SK-N-MC (cell line): Measurements from ENCODE around the gene MFSD8.
"Not testable (repeated sequence)": the region's sequence is repeated elsewhere in the genome, so short reads cannot be mapped to it uniquely, and the experiment has no call there.

Experiments used
- EZH2 ChIP-seq: fragments of 200-600 bp; sonication (generic); IDR thresholded peaks from one replicate; pipeline ENCODE4 v1.6.1; 2017; ENCODE audit warnings: antibody characterized with exemption
- POLR2AphosphoS5 ChIP-seq: IDR thresholded peaks from 2 replicates; pipeline ENCODE4 v1.6.1; 2012; ENCODE audit warnings: mild to moderate bottlenecking, low read depth, low read length, borderline replicate concordance

GRCh38 chr4:127925720-127926119 lies 39.3 kb downstream of the MFSD8 start:
- TF ChIP-seq POLR2AphosphoS5, EZH2: not testable (repeated sequence)
